Ectodermal cell (in vitro differentiated cells): Measurements from ENCODE around the gene KLHL29.

Experiments
- H3K27ac ChIP-seq: 2 replicates; pipeline ENCODE4 v1.7.0; 2013; ENCODE audit warnings: mild to moderate bottlenecking, low read depth, low read length; ENCODE audit not compliant: insufficient read depth, poor library complexity, severe bottlenecking
- H3K27me3 ChIP-seq: 2 replicates; pipeline ENCODE4 v1.7.0; 2013; ENCODE audit warnings: mild to moderate bottlenecking, low read length; ENCODE audit not compliant: insufficient read depth, control insufficient read depth, poor library complexity, severe bottlenecking
- H3K36me3 ChIP-seq: one replicate; pipeline ENCODE4 v1.7.0; 2013; ENCODE audit warnings: low read length; ENCODE audit not compliant: control insufficient read depth, insufficient read depth
- H3K4me1 ChIP-seq: one replicate; pipeline ENCODE4 v1.7.0; 2013; ENCODE audit warnings: low read length; ENCODE audit not compliant: control insufficient read depth, insufficient read depth
- H3K4me3 ChIP-seq: 2 replicates; pipeline ENCODE4 v1.7.0; 2013; ENCODE audit warnings: low read depth, low read length, control low read depth; ENCODE audit not compliant: insufficient read depth
- H3K9me3 ChIP-seq: 2 replicates; pipeline ENCODE4 v1.7.0; 2013; ENCODE audit warnings: mild to moderate bottlenecking, low read length, moderate library complexity; ENCODE audit not compliant: control insufficient read depth
- WGBS, 2 experiments: methylation state at CpG; one replicate each; pipeline ENCODE4 v1.1.7; 2013; ENCODE audit warnings: missing lambda C conversion rate in 2 of 2; 5-methylcytosine and 5-hydroxymethylcytosine counted together

Gene KLHL29

GRCh38 chr2:23543728-23544127 lies 158.7 kb downstream of the KLHL29 start:
- Histone ChIP-seq H3K36me3 (no peaks in the 10 kb centered on the region), H3K27ac (no peak overlapping the region)
- WGBS, 2 experiments: 92 to 94% methylated on average over 9 of the region's 9 CpGs

GRCh38 chr2:23544589-23545295 lies 159.8 kb downstream of the KLHL29 start:
- no peak overlapping the region for H3K4me3 ChIP-seq

More at GRCh38 chr2:23543728-23544127, 158.7 kb downstream of the KLHL29 start:
- Histone ChIP-seq H3K9me3 (no peaks in the 10 kb centered on the region), H3K4me3 (no peak overlapping the region), H3K4me1 (peaks cover 6% of the 10 kb centered on the region), H3K27me3 (no peaks in the 10 kb centered on the region)

GRCh38 chr2:23545396-23545795 lies 160.4 kb downstream of the KLHL29 start:
- Histone ChIP-seq H3K4me1 (peaks cover 11% of the 10 kb centered on the region), H3K9me3 (no peaks in the 10 kb centered on the region), H3K4me3 (no peak overlapping the region), H3K27ac (no peak overlapping the region), H3K36me3 (no peaks in the 10 kb centered on the region), H3K27me3 (no peaks in the 10 kb centered on the region)
- 92 to 94% methylated on average over 11 of the region's 11 CpGs for WGBS, 2 experiments

More at GRCh38 chr2:23544589-23545295, 159.8 kb downstream of the KLHL29 start:
- WGBS, 2 experiments: 88 to 94% methylated on average over 10 of the region's 10 CpGs
- Histone ChIP-seq H3K27me3 (no peaks in the 10 kb centered on the region), H3K36me3 (no peaks in the 10 kb centered on the region), H3K9me3 (no peaks in the 10 kb centered on the region), H3K4me1 (peaks cover 11% of the 10 kb centered on the region), H3K27ac (no peak overlapping the region)

- Histone ChIP-seq H3K4me3 (no peak overlapping the region), H3K27me3 (no peaks in the 10 kb centered on the region), H3K4me1 (peaks cover 11% of the 10 kb centered on the region), H3K9me3 (no peaks in the 10 kb centered on the region), H3K27ac (no peak overlapping the region), H3K36me3 (no peaks in the 10 kb centered on the region)
- WGBS, 2 experiments: 80 to 82% methylated on average over 3 of the region's 3 CpGs
Measured at GRCh38 chr2:23545811-23546210, 160.8 kb downstream of the KLHL29 start.

- Histone ChIP-seq H3K27me3 (no peaks in the 10 kb centered on the region), H3K4me1 (peaks cover 11% of the 10 kb centered on the region), H3K9me3 (no peaks in the 10 kb centered on the region), H3K27ac (no peak overlapping the region), H3K4me3 (no peak overlapping the region), H3K36me3 (no peaks in the 10 kb centered on the region)
- WGBS, 2 experiments: 93 to 95% methylated on average over 13 of the region's 13 CpGs
Measured at GRCh38 chr2:23546913-23547312, 161.9 kb downstream of the KLHL29 start.

- 87 to 93% methylated on average over 6 of the region's 6 CpGs for WGBS, 2 experiments
- no peak overlapping the region for H3K27ac ChIP-seq
- no peaks in the 10 kb centered on the region for H3K36me3 ChIP-seq
- peaks cover 7% of the 10 kb centered on the region for H3K4me1 ChIP-seq
- H3K9me3 ChIP-seq: no peaks in the 10 kb centered on the region
- no peak overlapping the region for H3K4me3 ChIP-seq
- no peaks in the 10 kb centered on the region for H3K27me3 ChIP-seq
Measured at GRCh38 chr2:23547725-23548124, 162.7 kb downstream of the KLHL29 start.

GRCh38 chr2:23548143-23548769 lies 163.3 kb downstream of the KLHL29 start:
- Histone ChIP-seq H3K4me3 (no peak overlapping the region), H3K27ac (no peak overlapping the region), H3K27me3 (no peaks in the 10 kb centered on the region), H3K36me3 (no peaks in the 10 kb centered on the region), H3K4me1 (peaks cover 7% of the 10 kb centered on the region), H3K9me3 (no peaks in the 10 kb centered on the region)
- WGBS, 2 experiments: 95% methylated on average over 14 of the region's 14 CpGs

- WGBS, 2 experiments: 66 to 74% methylated on average over 6 to 7 of the region's 7 CpGs
- H3K27me3 ChIP-seq: no peaks in the 10 kb centered on the region
- no peak overlapping the region for H3K27ac ChIP-seq
- no peak overlapping the region for H3K4me3 ChIP-seq
- H3K4me1 ChIP-seq: peaks cover 11% of the 10 kb centered on the region
- H3K36me3 ChIP-seq: no peaks in the 10 kb centered on the region
- H3K9me3 ChIP-seq: no peaks in the 10 kb centered on the region
Measured at GRCh38 chr2:23549051-23549450, 164.1 kb downstream of the KLHL29 start.

- no peaks in the 10 kb centered on the region for H3K36me3 ChIP-seq
- no peak overlapping the region for H3K27ac ChIP-seq
- H3K27me3 ChIP-seq: no peaks in the 10 kb centered on the region
- WGBS, 2 experiments: 90 to 91% methylated on average over 16 of the region's 16 CpGs
- no peak overlapping the region for H3K4me3 ChIP-seq
- no peaks in the 10 kb centered on the region for H3K9me3 ChIP-seq
- peaks cover 12% of the 10 kb centered on the region for H3K4me1 ChIP-seq
Measured at GRCh38 chr2:23549821-23550530, 165.0 kb downstream of the KLHL29 start.

GRCh38 chr2:23550553-23550952 lies 165.6 kb downstream of the KLHL29 start:
- H3K36me3 ChIP-seq: no peaks in the 10 kb centered on the region
- 86 to 91% methylated on average over 7 of the region's 7 CpGs for WGBS, 2 experiments
- no peaks in the 10 kb centered on the region for H3K27me3 ChIP-seq
- no peaks in the 10 kb centered on the region for H3K9me3 ChIP-seq
- no peak overlapping the region for H3K4me3 ChIP-seq
- H3K27ac ChIP-seq: no peak overlapping the region
- H3K4me1 ChIP-seq: peaks cover 12% of the 10 kb centered on the region
